SK-N-SH (cell line): ENCODE data around the gene CD180.

Experiments used
- POLR2AphosphoS5 ChIP-seq: IDR thresholded peaks from 2 replicates; pipeline ENCODE4 v1.6.1; 2012; ENCODE audit warnings: low read depth, low read length
- SMC3 ChIP-seq: IDR thresholded peaks from 2 replicates; pipeline ENCODE4 v1.6.1; 2012; ENCODE audit warnings: low read depth, low read length, improper control_type of control experiment
- YY1 ChIP-seq: IDR thresholded peaks from 2 replicates; pipeline ENCODE4 v1.4.0; 2012; ENCODE audit warnings: low read depth, mild to moderate bottlenecking
- TF ChIP-seq, protein P1 (sequence below): fragments of 200-600 bp; sonication (generic); IDR thresholded peaks from 2 replicates; pipeline ENCODE4 v1.6.1; 2017; ENCODE audit warnings: antibody characterized with exemption, mild to moderate bottlenecking, moderate library complexity

DNA sequence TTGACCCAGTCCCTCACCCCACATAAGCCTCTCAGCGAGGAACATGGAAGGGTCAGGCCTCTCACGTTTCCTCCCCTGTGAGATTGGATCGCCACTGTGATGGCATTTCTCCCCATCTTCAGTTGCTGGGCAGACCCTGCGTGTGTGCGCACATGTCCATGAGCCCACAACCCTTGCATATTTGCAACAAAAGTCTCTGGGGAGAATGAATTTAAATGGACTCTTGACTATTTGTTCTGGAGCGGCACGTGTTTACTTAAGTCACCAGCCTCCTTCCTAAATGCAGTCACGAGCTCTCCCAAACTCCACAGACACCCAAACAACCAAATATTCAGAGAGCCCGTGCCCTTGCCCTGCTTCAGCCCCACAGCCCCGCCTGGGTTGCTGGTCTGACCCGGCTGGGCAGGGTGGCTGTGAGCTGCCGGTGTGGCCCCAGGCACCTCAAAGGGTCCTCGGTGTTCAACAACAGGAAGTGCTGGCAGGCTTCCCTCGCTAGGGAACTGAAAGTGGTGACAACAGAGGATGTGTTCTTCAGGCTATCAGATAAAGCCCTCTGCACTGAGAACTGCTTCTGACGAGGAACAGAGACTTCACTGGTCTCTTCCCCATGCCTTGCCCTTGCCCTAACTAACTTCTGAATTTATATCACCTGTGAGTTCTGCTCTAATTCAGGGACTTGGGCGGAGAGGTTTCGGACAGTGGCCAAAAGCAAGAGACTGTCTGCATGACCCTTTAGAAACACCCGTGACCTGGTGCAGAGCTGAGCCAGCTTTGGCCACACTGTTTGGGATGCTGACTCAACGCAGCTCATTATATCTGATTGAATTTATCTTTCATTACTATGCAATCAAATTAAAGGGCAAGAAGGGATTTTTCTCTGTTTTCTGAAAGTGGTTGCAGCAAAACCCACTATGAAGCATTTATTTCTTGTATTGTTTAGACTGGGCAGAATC, 19.2 kb upstream of the CD180 start:
- TF ChIP-seq POLR2AphosphoS5 (no peak), SMC3 (no peak), YY1 (no peak)
- TF ChIP-seq, protein P1, sequence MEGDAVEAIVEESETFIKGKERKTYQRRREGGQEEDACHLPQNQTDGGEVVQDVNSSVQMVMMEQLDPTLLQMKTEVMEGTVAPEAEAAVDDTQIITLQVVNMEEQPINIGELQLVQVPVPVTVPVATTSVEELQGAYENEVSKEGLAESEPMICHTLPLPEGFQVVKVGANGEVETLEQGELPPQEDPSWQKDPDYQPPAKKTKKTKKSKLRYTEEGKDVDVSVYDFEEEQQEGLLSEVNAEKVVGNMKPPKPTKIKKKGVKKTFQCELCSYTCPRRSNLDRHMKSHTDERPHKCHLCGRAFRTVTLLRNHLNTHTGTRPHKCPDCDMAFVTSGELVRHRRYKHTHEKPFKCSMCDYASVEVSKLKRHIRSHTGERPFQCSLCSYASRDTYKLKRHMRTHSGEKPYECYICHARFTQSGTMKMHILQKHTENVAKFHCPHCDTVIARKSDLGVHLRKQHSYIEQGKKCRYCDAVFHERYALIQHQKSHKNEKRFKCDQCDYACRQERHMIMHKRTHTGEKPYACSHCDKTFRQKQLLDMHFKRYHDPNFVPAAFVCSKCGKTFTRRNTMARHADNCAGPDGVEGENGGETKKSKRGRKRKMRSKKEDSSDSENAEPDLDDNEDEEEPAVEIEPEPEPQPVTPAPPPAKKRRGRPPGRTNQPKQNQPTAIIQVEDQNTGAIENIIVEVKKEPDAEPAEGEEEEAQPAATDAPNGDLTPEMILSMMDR: no peak
